Activated B cell treated with CpG ODN at 0.5 μM for 24 hours (primary cell): ENCODE measurements around the gene GUCY1A2. TPM values are rescaled to one million over a fixed set of nuclear protein-coding genes. Genes with fewer than 3 reads are reported as not detected.

ENCODE experiments used
- ATAC-seq: fragments of 200-7000 bp; cut with Tn5 transposase; one replicate; pipeline ENCODE4 v1.10.0; 2021; ENCODE audit warnings: low read depth, mild to moderate bottlenecking, moderate library complexity
- CTCF ChIA-PET: fragments of 350-600 bp; sonication (Branson Sonifier 250); formaldehyde crosslinking; loops from one replicate; lab custom pipeline; 2021; ENCODE audit warnings: antibody characterized with exemption; lab: Charles Lee
- POLR2A ChIA-PET: fragments of 350-600 bp; sonication (Branson Sonifier 250); formaldehyde crosslinking; loops from one replicate; lab custom pipeline; 2021; ENCODE audit warnings: antibody characterized with exemption; lab: Charles Lee
- DNase-seq: peaks from one replicate; pipeline ENCODE4 v3.0.0; 2022
- H3K27ac Mint-ChIP-seq: one replicate; pipeline ENCODE4 v1.8.0; 2020; ENCODE audit warnings: mixed read lengths
- H3K27me3 Mint-ChIP-seq: one replicate; pipeline ENCODE4 v1.8.0; 2021; ENCODE audit warnings: mixed read lengths
- H3K36me3 Mint-ChIP-seq: one replicate; pipeline ENCODE4 v1.8.0; 2021; ENCODE audit warnings: low read depth, mixed read lengths
- H3K4me1 Mint-ChIP-seq: one replicate; pipeline ENCODE4 v1.8.0; 2021; ENCODE audit warnings: mixed read lengths
- H3K4me3 Mint-ChIP-seq: one replicate; pipeline ENCODE4 v1.8.0; 2020; ENCODE audit warnings: mild to moderate bottlenecking, mixed read lengths
- H3K9me3 Mint-ChIP-seq: one replicate; pipeline ENCODE4 v1.8.0; 2020; ENCODE audit warnings: mixed read lengths
- intact Hi-C: fragments of 100-400 bp; cut with micrococcal nuclease; formaldehyde crosslinking; loops from one replicate; pipeline ENCODE4 v1.15.1; 2024
- total RNA-seq: library from RNA; stranded (reverse); gene quantifications from 2 replicates; pipeline ENCODE4 v1.2.3, GENCODE V29; 2022
- TF ChIP-seq, protein P1 (sequence below): fragments of 200-600 bp; IDR thresholded peaks from one replicate; pipeline ENCODE4 v1.8.0; 2022; ENCODE audit warnings: antibody characterized with exemption, mild to moderate bottlenecking

Gene GUCY1A2
- total RNA-seq, 1 donor from 2014 or later: not detected

DNA sequence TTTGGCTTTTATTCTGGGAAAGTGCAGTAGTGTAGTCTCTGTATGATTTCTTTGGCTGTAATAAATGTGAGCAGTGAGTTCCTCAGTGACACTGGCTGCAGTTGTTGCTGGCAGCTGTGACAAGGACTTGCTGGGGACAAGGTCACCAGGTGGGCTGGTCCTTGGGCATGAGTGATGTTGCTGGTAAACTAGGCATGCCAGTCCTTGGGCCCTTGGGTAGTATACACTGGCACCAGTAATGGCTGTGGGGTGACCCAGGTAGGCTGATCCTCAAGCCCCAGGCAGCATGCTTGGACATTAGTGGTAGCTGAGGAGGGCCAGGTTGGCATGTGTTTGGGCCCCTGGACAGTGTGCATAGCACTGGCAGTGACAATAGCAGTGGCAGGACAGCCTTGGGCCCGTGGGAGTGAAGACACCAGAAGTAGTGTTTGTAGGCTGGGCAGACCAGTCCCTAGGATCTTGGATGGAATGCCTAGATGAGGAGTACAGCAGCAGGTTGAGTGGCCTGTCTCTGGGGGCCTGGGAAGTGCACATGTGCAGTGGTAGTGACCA lies 164.3 kb downstream of the GUCY1A2 start:
- H3K27me3 Mint-ChIP-seq: no peaks in the 10 kb centered on the region
- POLR2A ChIA-PET: no interaction called here
- H3K36me3 Mint-ChIP-seq: no peaks in the 10 kb centered on the region
- TF ChIP-seq, protein P1, sequence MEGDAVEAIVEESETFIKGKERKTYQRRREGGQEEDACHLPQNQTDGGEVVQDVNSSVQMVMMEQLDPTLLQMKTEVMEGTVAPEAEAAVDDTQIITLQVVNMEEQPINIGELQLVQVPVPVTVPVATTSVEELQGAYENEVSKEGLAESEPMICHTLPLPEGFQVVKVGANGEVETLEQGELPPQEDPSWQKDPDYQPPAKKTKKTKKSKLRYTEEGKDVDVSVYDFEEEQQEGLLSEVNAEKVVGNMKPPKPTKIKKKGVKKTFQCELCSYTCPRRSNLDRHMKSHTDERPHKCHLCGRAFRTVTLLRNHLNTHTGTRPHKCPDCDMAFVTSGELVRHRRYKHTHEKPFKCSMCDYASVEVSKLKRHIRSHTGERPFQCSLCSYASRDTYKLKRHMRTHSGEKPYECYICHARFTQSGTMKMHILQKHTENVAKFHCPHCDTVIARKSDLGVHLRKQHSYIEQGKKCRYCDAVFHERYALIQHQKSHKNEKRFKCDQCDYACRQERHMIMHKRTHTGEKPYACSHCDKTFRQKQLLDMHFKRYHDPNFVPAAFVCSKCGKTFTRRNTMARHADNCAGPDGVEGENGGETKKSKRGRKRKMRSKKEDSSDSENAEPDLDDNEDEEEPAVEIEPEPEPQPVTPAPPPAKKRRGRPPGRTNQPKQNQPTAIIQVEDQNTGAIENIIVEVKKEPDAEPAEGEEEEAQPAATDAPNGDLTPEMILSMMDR: no peak
- no peaks in the 10 kb centered on the region for H3K4me1 Mint-ChIP-seq
- no peak for ATAC-seq
- CTCF ChIA-PET: no interaction called here
- no peak overlapping the region for H3K4me3 Mint-ChIP-seq
- no peak for DNase-seq
- peaks cover 7% of the 10 kb centered on the region for H3K9me3 Mint-ChIP-seq
- H3K27ac Mint-ChIP-seq: no peak overlapping the region
- intact Hi-C loops: no loop called here

- Mint-ChIP-seq H3K36me3 (no peaks in the 10 kb centered on the region), H3K27ac (no peak overlapping the region), H3K4me1 (no peaks in the 10 kb centered on the region), H3K27me3 (no peaks in the 10 kb centered on the region), H3K4me3 (no peak overlapping the region), H3K9me3 (peaks cover 7% of the 10 kb centered on the region)
- TF ChIP-seq, protein P1: no peak
- ATAC-seq (no peak), DNase-seq (no peak)
- intact Hi-C loops: no loop called here
- POLR2A ChIA-PET: no interaction called here
- CTCF ChIA-PET: no interaction called here
These were observed 165.5 kb downstream of the GUCY1A2 start for GRCh38 chr11:106852779-106853178.

- Mint-ChIP-seq H3K4me1 (no peaks in the 10 kb centered on the region), H3K9me3 (peaks cover 9% of the 10 kb centered on the region), H3K27ac (no peak overlapping the region), H3K36me3 (no peaks in the 10 kb centered on the region), H3K4me3 (no peak overlapping the region), H3K27me3 (no peaks in the 10 kb centered on the region)
- no peak for DNase-seq
- ATAC-seq: no peak
- TF ChIP-seq, protein P1: no peak
- intact Hi-C loops: no loop called here
- ChIA-PET CTCF (no interaction called here), POLR2A (no interaction called here)
These were observed 169.8 kb downstream of the GUCY1A2 start for GRCh38 chr11:106848526-106848925.

GRCh38 chr11:106842134-106842533 lies 176.1 kb downstream of the GUCY1A2 start:
- TF ChIP-seq, protein P1: no peak
- no peak overlapping the region for H3K27ac Mint-ChIP-seq
- H3K27me3 Mint-ChIP-seq: no peaks in the 10 kb centered on the region
- DNase-seq: no peak
- H3K36me3 Mint-ChIP-seq: no peaks in the 10 kb centered on the region
- peaks cover 2% of the 10 kb centered on the region for H3K9me3 Mint-ChIP-seq
- ChIA-PET CTCF (no interaction called here), POLR2A (no interaction called here)
- intact Hi-C loops: no loop called here
- ATAC-seq: no peak
- no peaks in the 10 kb centered on the region for H3K4me1 Mint-ChIP-seq
- H3K4me3 Mint-ChIP-seq: no peak overlapping the region

DNA sequence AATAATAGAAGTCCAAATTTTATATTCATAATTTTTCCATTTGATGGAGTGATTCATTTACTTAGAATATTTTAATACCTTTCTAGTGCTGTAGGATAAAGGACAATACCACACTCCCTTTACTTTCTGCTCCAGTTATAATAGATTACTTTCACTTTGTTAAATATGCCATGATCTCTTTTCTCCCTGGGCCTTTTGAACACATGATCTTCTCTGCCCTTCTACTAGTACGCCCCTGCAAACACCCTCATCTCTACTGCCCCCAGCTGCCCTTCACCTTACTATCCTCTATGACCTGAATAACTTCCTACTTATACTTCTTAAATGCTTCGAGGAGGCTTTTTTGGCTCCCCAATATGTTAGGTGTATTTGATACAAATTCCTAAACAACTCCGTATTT lies 177.3 kb downstream of the GUCY1A2 start:
- H3K27ac Mint-ChIP-seq: no peak overlapping the region

More for the DNA sequence above, 177.3 kb downstream of the GUCY1A2 start:
- Mint-ChIP-seq H3K36me3 (no peaks in the 10 kb centered on the region), H3K9me3 (peaks cover 5% of the 10 kb centered on the region), H3K27me3 (no peaks in the 10 kb centered on the region), H3K4me3 (no peak overlapping the region), H3K4me1 (no peaks in the 10 kb centered on the region)
- ATAC-seq (no peak), DNase-seq (no peak)
- ChIA-PET CTCF (no interaction called here), POLR2A (no interaction called here)
- intact Hi-C loops: no loop called here
- TF ChIP-seq, protein P1: no peak
